Lower lobe of right lung (tissue), 2 donors: ENCODE data around the gene KLF5. TPM values are rescaled to one million over a fixed set of nuclear protein-coding genes. Genes with fewer than 3 reads are reported as not detected.

ENCODE experiments used
- ATAC-seq, 2 donors: fragments of 200-7000 bp; cut with Tn5 transposase; one replicate each; pipeline ENCODE4 v1.9.1; 2020 to 2022; ENCODE audit warnings: mild to moderate bottlenecking in 2 of 2, moderate library complexity in 2 of 2
- DNase-seq: peaks from one replicate; pipeline ENCODE4 v3.0.0-alpha.2; 2020
- H3K27ac ChIP-seq: fragments of 200-600 bp; one replicate; pipeline ENCODE4 v1.8.0; 2022
- H3K27me3 ChIP-seq: fragments of 200-600 bp; one replicate; pipeline ENCODE4 v1.8.0; 2022; ENCODE audit warnings: low read depth
- H3K36me3 ChIP-seq: fragments of 200-600 bp; one replicate; pipeline ENCODE4 v1.8.0; 2022; ENCODE audit warnings: mild to moderate bottlenecking
- H3K4me1 ChIP-seq: fragments of 200-600 bp; one replicate; pipeline ENCODE4 v1.8.0; 2022
- H3K4me3 ChIP-seq: fragments of 200-600 bp; one replicate; pipeline ENCODE4 v1.8.0; 2022; ENCODE audit warnings: mild to moderate bottlenecking
- H3K9me3 ChIP-seq: fragments of 200-600 bp; one replicate; pipeline ENCODE4 v1.8.0; 2022
- CTCF ChIP-seq: fragments of 200-600 bp; IDR thresholded peaks from one replicate; pipeline ENCODE4 v1.8.0; 2022; ENCODE audit warnings: antibody characterized with exemption, mild to moderate bottlenecking
- intact Hi-C: fragments of 100-400 bp; cut with DNase I; formaldehyde crosslinking; loops from one replicate; pipeline ENCODE4 v1.11.0; 2022
- total RNA-seq: library from RNA; stranded (reverse); fragmentation: NEBNext Ultra II Directional; extraction: Animal tissue kit (Norgen Biotek cat#: 25700); gene quantifications from one replicate; pipeline ENCODE4 v1.2.1, GENCODE V29; 2021
- donor health status: DM: no; HTN: yes; CAD: no; lungs with severe emphysema.

KLF5 gene
- total RNA-seq, 1 donor from 2014 or later = 46.6 TPM

- no peak for TF ChIP-seq CTCF
- intact Hi-C loops = no loop called here
- Histone ChIP-seq H3K4me1 (no peaks in the 10 kb centered on the region), H3K9me3 (no peaks in the 10 kb centered on the region), H3K36me3 (peaks cover 6% of the 10 kb centered on the region), H3K4me3 (no peak overlapping the region), H3K27me3 (no peaks in the 10 kb centered on the region), H3K27ac (no peak overlapping the region)
- DNase-seq (no peak), ATAC-seq (no peak)
Observed at GRCh38 chr13:73079359-73079758, 20.6 kb downstream of the KLF5 start.

- intact Hi-C loops = no loop called here
- H3K36me3 ChIP-seq = peaks cover 6% of the 10 kb centered on the region
- DNase-seq = no peak
- H3K27me3 ChIP-seq = no peaks in the 10 kb centered on the region
- no peaks in the 10 kb centered on the region for H3K4me1 ChIP-seq
- H3K4me3 ChIP-seq = no peak overlapping the region
- peak; percentile 45 to 70 for ATAC-seq
- H3K27ac ChIP-seq = no peak overlapping the region
- no peak for TF ChIP-seq CTCF
- H3K9me3 ChIP-seq = no peaks in the 10 kb centered on the region
Observed at GRCh38 chr13:73081256-73081915, 22.6 kb downstream of the KLF5 start.

GRCh38 chr13:73082471-73082870, 23.7 kb downstream of the KLF5 start:
- DNase-seq (no peak), ATAC-seq (no peak)
- no peak for TF ChIP-seq CTCF
- H3K27me3 ChIP-seq = no peaks in the 10 kb centered on the region
- no peaks in the 10 kb centered on the region for H3K36me3 ChIP-seq
- intact Hi-C loops = no loop called here
- no peak overlapping the region for H3K4me3 ChIP-seq
- no peak overlapping the region for H3K27ac ChIP-seq
- no peaks in the 10 kb centered on the region for H3K9me3 ChIP-seq
- no peaks in the 10 kb centered on the region for H3K4me1 ChIP-seq

- H3K9me3 ChIP-seq = no peaks in the 10 kb centered on the region
- H3K27me3 ChIP-seq = no peaks in the 10 kb centered on the region
- intact Hi-C loops = no loop called here
- H3K27ac ChIP-seq = no peak overlapping the region
- DNase-seq (no peak), ATAC-seq (no peak)
- no peak for TF ChIP-seq CTCF
- H3K36me3 ChIP-seq = no peaks in the 10 kb centered on the region
- H3K4me1 ChIP-seq = no peaks in the 10 kb centered on the region
- no peak overlapping the region for H3K4me3 ChIP-seq
Observed at GRCh38 chr13:73082895-73083294, 24.1 kb downstream of the KLF5 start.

- H3K4me1 ChIP-seq = no peaks in the 10 kb centered on the region
- H3K27me3 ChIP-seq = no peaks in the 10 kb centered on the region
- ATAC-seq = no peak
- no peaks in the 10 kb centered on the region for H3K36me3 ChIP-seq
- intact Hi-C loops = no loop called here
- DNase-seq = no peak
- H3K9me3 ChIP-seq = peaks cover 8% of the 10 kb centered on the region
- no peak for TF ChIP-seq CTCF
- no peak overlapping the region for H3K27ac ChIP-seq
- H3K4me3 ChIP-seq = no peak overlapping the region
Observed at GRCh38 chr13:73088332-73088935, 29.6 kb downstream of the KLF5 start.
